Body of pancreas (tissue), 4 donors: ENCODE results near the gene TMEM154. TPM values are rescaled to one million over a fixed set of nuclear protein-coding genes. Genes with fewer than 3 reads are reported as not detected.

Experiments used
- ATAC-seq: fragments of 150-250 bp; one replicate; pipeline ENCODE4 v1.9.1; 2016
- DNase-seq, 4 donors: peaks; one replicate each; pipeline ENCODE4 v3.0.0-alpha.2; 2019
- H3K27ac ChIP-seq, 4 donors: fragments of 200-600 bp; sonication (generic); 1 replicate in 3 of 4; 2 replicates in 1 of 4; pipeline versions ENCODE4 v1.5.1 to v1.6.1; 2016 to 2019; ENCODE audit warnings: mild to moderate bottlenecking in 1 of 4, mixed read lengths in 1 of 4, moderate library complexity in 1 of 4
- H3K27me3 ChIP-seq, 2 donors: fragments of 200-600 bp; sonication (generic); one replicate each; pipeline ENCODE4 v1.6.0; 2016; ENCODE audit warnings: mild to moderate bottlenecking in 1 of 2
- H3K36me3 ChIP-seq, 2 donors: fragments of 200-600 bp; sonication (generic); replicated peaks in 1 of 2; 2 replicates each; pipeline ENCODE4 v1.5.1; 2016; ENCODE audit warnings: low read depth in 2 of 2; ENCODE audit not compliant: insufficient read depth in 1 of 2
- H3K4me1 ChIP-seq: fragments of 200-600 bp; sonication (generic); one replicate; pipeline ENCODE4 v1.6.0; 2016
- H3K4me3 ChIP-seq, 2 donors: fragments of 200-600 bp; sonication (generic); 1 replicate in 1 of 2; 2 replicates in 1 of 2; pipeline ENCODE4 v1.5.1; 2016 to 2019
- H3K9me3 ChIP-seq, 3 donors: fragments of 200-600 bp; sonication (generic); 1 replicate in 2 of 3; 2 replicates in 1 of 3; pipeline ENCODE4 v1.5.1; 2016
- POLR2A ChIP-seq, 3 donors: fragments of 450-650 bp; IDR thresholded peaks; one replicate each; pipeline ENCODE4 v1.6.1; 2016; ENCODE audit warnings: antibody characterized with exemption in 3 of 3, mild to moderate bottlenecking in 2 of 3
- WGBS, 2 donors: methylation state at CpG; one replicate each; pipeline ENCODE4 v1.1.5; 2017; 5-methylcytosine and 5-hydroxymethylcytosine counted together
- intact Hi-C: fragments of 100-400 bp; cut with DNase I; formaldehyde crosslinking; loops from one replicate; pipeline ENCODE4 v1.15.1; 2023
- total RNA-seq, 2 donors: library from RNA; depleted of rRNA; stranded (reverse); fragments of >200 nt; gene quantifications; one replicate each; pipeline ENCODE4 v1.1.0, GENCODE V29; 2016
- TF ChIP-seq, protein P1 (sequence below), 7 experiments: fragments of 450-650 bp in 4 of 7; fragments of 200-600 bp in 3 of 7; sonication (generic) in 3 of 7; IDR thresholded peaks; one replicate each; pipeline ENCODE4 v1.5.1; 2016 to 2019; ENCODE audit warnings: antibody characterized with exemption in 7 of 7

The TMEM154 gene
- total RNA-seq, 2 donors from 2014 or later: under 0.01 to 0.52 TPM

DNA sequence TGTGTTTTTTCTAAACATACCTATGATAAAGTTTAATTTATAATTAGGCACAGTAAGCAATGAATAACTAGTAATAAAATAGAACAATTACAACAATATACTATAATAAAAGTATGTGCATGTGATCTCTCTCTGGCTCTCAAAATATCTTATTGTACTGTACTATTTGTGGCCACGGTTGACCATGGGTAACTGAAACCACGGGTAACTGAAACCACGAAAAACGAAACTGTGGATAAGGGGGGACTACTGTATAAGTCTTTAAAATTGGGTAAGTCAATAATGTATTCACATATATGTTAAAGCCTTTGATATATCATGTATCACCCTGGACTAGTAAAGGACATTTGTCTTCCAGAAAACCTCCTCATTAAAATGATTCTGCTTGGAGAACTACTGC, 20.0 kb downstream of the TMEM154 start:
- Histone ChIP-seq H3K27me3 (no peaks in the 10 kb centered on the region), H3K4me1 (no peaks in the 10 kb centered on the region), H3K27ac (no peak overlapping the region), H3K4me3 (no peak overlapping the region), H3K9me3 (peaks cover 0 to 13% (median 0%) of the 10 kb centered on the region in 3 donors), H3K36me3 (no peaks in the 10 kb centered on the region)
- TF ChIP-seq POLR2A (IDR thresholded peaks at IDR 0.05): no peak
- TF ChIP-seq, protein P1, sequence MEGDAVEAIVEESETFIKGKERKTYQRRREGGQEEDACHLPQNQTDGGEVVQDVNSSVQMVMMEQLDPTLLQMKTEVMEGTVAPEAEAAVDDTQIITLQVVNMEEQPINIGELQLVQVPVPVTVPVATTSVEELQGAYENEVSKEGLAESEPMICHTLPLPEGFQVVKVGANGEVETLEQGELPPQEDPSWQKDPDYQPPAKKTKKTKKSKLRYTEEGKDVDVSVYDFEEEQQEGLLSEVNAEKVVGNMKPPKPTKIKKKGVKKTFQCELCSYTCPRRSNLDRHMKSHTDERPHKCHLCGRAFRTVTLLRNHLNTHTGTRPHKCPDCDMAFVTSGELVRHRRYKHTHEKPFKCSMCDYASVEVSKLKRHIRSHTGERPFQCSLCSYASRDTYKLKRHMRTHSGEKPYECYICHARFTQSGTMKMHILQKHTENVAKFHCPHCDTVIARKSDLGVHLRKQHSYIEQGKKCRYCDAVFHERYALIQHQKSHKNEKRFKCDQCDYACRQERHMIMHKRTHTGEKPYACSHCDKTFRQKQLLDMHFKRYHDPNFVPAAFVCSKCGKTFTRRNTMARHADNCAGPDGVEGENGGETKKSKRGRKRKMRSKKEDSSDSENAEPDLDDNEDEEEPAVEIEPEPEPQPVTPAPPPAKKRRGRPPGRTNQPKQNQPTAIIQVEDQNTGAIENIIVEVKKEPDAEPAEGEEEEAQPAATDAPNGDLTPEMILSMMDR (IDR thresholded peaks at IDR 0.05): no peak
- ATAC-seq (no peak), DNase-seq (no peak)
- 66 to 81% methylated on average over 4 of the region's 4 CpGs for WGBS, 2 donors
- intact Hi-C loops: no loop called here

DNA sequence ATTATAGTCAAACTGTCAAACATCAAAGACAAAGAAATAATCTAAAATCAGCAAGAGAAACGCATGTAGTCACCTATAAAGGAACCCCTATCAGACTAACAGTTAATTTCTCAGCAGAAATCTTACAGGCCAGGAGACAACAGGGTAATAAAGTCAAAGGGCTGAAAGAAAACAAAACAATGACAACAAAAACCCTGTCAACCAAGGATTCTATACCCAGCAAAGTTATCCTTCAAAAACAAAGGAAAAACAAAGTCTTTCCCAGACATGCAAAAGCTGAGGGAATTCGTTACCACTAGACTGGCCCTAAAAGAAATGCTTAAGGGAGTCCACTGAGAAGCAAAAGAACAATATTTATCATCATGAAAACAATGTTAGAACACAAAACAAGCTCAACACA, 22.1 kb downstream of the TMEM154 start:
- TF ChIP-seq, protein P1 (IDR thresholded peaks at IDR 0.05): no peak
- no peak for TF ChIP-seq POLR2A (IDR thresholded peaks at IDR 0.05)

DNA sequence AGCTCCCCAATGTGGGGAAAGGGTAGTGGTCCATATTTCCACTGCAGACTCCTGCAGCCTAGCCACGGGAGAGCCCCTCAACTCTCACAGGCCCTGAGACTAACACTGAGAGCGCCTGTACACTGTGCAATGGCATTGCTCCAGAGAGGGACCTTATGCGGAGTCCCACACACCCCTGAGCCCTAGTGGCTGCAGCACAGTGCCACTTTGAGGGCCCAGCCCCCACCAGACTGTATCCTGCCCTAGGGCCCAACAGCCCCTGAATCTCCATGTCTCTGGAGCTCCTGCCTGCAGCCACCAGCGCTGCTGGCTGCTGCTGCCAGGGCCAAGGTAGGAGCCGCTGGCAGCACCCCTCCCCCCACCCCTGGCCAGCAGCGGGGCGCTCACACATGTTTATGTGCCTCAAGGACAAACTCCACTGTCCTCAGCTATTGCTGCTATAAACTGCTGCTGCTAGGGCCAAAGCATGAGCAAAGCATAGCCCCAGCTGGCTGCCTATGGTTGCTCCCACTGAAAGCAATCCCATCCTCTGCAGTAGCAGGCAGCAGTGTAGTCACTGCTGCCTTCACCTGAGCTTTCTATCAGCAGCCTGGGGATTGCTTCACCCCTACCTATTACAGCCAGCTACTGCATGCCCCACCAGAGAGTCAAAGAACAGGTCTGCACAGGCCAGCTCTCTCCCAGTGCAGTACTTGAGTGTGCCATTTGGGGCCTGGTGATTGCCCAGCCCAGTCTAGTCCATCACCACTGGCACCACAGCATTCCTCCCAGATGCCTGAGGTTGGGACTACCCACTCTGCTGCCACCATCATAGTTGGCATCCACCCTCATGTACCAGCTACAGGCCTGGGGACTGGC, 24.3 kb downstream of the TMEM154 start:
- no peak for ATAC-seq
- no peak overlapping the region for H3K4me3 ChIP-seq
- no peak overlapping the region for H3K27ac ChIP-seq

More for the DNA sequence above, 22.1 kb downstream of the TMEM154 start:
- DNase-seq (no peak), ATAC-seq (no peak)
- H3K9me3 ChIP-seq: peaks cover 0 to 13% (median 0%) of the 10 kb centered on the region in 3 donors
- H3K4me1 ChIP-seq: no peaks in the 10 kb centered on the region
- H3K27ac ChIP-seq: no peak overlapping the region
- no peaks in the 10 kb centered on the region for H3K36me3 ChIP-seq
- H3K4me3 ChIP-seq: no peak overlapping the region
- intact Hi-C loops: no loop called here
- H3K27me3 ChIP-seq: no peaks in the 10 kb centered on the region
- 72 to 76% methylated on average over 2 of the region's 2 CpGs for WGBS, 2 donors

DNA sequence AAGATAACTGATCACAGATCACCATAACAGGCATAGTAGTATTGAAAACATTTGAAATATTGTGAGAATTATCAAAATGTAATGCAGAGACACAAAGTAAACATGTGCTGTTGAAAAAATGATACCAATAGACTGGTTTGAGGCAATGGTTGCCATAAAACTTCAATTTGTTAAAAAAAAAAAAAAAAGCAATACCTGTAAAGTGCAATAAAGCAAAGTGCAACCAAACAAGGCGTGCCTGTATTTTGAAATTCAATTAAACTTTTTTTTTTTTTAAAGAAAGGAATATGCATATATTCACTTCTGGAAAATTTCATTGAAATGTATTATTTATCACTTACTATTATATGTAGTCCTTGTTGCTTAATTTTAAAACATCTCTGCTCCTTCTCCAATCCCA, 27.7 kb downstream of the TMEM154 start:
- Histone ChIP-seq H3K4me3 (no peak overlapping the region), H3K36me3 (no peaks in the 10 kb centered on the region), H3K4me1 (no peaks in the 10 kb centered on the region), H3K27me3 (no peaks in the 10 kb centered on the region), H3K9me3 (peaks cover 0 to 5% (median 0%) of the 10 kb centered on the region in 3 donors), H3K27ac (no peak overlapping the region)
- 94 to 97% methylated on average over 1 of the region's 1 CpG for WGBS, 2 donors
- ATAC-seq (no peak), DNase-seq (no peak)
- intact Hi-C loops: no loop called here
- TF ChIP-seq, protein P1 (IDR thresholded peaks at IDR 0.05): no peak
- TF ChIP-seq POLR2A (IDR thresholded peaks at IDR 0.05): no peak

More for the DNA sequence above, 24.3 kb downstream of the TMEM154 start:
- no peaks in the 10 kb centered on the region for H3K4me1 ChIP-seq
- peaks cover 0 to 13% (median 0%) of the 10 kb centered on the region in 3 donors for H3K9me3 ChIP-seq
- no peaks in the 10 kb centered on the region for H3K36me3 ChIP-seq
- no peak for DNase-seq
- no peaks in the 10 kb centered on the region for H3K27me3 ChIP-seq
- intact Hi-C loops: no loop called here
- 35 to 55% methylated on average over 2 to 6 of the region's 7 CpGs for WGBS, 2 donors
- TF ChIP-seq POLR2A (IDR thresholded peaks at IDR 0.05): no peak
- TF ChIP-seq, protein P1 (IDR thresholded peaks at IDR 0.05): no peak
